ENCODE measurements around the gene ITSN2.
"Not testable (repeated sequence)": the region's sequence is repeated elsewhere in the genome, so short reads cannot be mapped to it uniquely, and the experiment has no call there.

ITSN2 gene

DNA sequence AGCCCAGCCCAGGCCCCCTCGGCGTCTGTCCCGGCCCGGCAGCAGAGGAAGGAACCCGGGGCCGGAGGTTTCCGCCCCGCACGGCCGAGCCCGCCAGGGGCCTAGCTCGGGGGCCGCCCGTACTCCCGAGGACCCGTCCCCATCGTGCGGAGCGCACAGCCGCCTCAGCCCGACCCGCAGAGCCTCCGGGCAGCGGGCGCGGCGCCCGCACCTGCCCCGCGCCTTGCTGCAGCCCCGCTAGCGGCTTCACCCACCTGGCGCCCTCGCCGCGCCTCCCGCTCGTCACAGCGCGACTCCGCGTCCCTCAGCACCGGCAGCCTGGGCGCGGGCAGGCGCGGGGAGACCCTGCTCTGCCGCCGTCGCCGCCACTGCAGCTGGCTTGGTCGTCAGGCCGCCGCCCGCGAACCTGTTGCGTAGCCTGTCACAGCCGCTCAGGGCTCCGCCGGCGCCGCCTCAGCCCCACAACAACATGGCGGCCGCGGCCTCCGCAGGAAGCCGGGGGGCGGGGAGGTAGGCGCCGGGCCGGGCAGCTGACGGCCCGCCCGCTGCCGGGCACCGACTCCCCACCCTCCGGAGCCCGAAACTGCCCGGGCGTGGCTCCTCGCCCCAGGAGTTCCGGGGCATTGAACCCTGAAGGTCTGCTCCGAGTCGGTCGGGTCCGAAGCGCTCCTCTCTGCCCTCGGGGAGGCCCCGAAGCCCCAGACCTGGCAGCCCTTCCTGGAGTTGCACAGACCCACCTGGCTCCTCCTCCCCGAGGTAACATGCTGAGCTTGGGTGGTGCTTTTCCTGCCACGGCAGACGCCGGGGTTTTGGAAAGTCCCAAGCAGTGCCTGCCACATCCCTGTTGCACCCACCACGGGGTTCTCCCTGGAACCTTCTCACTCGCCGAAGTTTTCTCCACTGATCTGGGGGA is at the start of gene ITSN2:
ITSN2 (minus strand) TSS at position 487 of the 913 bp plus-strand sequence. CDS start 32,454 bp downstream, outside the sequence.
- FAIRE-seq, result no peak
- peak; percentile 93 for DNase-seq (ENCODE audit: low spot score)

DNA sequence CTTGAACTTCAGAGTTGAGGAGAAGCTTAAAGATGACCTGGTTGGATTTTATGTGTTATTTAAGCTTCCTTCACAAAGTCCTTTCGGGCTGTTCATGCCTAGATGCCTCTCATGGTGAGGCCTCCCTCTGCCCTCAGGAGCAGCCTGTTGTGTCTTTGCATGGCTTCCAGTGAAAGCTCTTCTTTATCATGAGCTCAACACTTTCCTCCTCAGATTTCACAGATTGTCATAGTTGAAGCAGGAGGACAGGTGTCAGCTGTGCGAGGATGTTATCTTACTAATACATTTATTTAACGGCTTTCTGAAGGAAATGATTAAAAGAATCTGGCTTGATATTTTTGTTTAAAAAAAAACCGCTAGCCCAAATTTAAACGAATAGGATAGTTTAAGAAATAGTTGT is 48.8 kb upstream of the ITSN2 start:
- FAIRE-seq (no peak), DNase-seq (ENCODE audit: low spot score) (no peak)

DNA sequence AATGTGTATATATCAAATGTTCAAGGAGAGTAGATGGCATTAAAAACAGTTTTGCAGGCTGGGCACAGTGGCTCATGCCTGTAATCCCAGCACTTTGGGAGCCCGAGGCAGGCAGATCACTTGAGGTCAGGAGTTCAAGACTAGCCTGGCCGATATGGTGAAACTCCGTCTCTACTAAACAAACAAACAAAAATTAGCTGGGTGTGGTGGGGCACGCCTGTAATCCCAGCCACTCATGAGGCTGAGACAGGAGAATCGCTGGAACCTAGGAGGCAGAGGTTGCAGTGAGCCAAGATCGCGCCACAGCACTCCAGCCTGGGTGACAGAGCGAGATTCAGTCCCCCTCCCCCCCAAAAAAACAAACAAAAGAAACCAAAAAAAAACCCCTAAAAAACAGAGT is 48.4 kb upstream of the ITSN2 start:
- DNase-seq (ENCODE audit: low spot score); FAIRE-seq: not testable (repeated sequence)

DNA sequence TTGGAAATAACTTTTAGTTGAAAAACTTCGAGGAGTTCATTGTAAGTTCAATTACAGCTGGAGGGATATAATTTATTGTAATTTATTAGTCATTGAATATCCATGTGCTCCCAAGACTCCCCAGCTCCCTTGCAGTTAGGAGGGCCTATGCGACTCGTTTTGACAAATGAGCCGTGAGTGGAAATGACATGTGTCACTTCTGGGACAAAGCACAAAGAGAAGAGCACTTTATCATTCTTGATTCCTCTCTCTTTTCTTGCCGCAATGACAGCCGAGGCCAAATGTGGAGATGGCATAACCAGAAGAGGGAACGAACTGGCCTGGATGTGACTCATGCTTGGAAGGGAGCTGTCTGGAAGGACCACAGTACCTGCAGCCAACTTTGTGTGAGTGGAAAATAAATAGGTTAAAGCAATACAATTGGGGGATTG is 44.2 kb upstream of the ITSN2 start:
- FAIRE-seq, result no peak
- peak; percentile 54 for DNase-seq (ENCODE audit: low spot score)

DNA sequence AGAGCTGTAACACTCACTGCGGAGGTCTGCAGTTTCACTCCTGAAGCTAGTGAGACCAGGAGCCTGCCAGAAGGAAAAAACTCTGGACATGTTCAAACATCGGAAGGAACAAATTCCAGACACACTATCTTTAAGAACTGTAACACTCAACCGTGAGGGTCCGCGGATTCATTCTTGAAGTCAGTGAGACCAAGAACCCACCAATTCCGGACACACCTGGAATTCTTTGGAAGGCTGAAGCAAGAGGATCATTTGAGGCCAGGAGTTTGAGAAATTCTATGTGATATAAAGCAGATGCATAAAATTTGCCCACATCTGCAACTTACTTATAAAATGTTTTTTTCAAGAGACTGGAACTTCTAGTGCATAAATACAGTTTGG is 43.5 kb upstream of the ITSN2 start:
- DNase-seq (ENCODE audit: low spot score) (no peak), FAIRE-seq (no peak)

DNA sequence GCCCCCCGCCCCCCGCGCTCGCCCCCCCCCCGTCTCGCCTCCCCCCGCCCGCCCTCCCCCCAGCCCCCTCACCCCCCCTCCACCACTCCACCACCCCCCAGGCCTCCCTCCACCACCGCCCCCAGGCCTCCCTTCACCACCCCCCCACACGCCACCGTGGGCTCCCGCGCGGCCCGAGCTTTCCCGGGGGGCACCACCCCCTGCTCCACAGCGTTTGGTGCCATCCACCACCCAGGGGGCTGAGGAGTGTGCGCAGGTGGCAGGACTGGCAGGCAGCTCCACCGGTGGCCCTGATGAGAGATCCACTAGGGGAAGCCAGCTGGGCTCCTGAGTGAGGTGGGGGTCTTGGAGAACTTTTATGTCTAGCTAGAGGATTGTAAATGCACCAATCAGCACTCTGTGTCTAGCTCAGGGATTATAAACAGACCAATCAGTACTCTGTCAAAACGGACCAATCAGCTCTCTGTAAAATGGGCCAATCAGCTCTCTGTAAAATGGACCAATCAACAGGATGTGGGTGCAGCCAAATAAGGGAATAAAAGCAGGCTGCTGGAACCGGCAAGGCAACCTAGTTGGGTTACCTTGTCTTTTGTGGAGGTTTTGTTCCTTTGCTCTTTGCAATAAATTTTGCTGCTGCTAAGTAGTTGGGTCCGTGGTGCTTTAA is 43.0 kb upstream of the ITSN2 start:
- no peak for FAIRE-seq
- no peak for DNase-seq (ENCODE audit: low spot score)

DNA sequence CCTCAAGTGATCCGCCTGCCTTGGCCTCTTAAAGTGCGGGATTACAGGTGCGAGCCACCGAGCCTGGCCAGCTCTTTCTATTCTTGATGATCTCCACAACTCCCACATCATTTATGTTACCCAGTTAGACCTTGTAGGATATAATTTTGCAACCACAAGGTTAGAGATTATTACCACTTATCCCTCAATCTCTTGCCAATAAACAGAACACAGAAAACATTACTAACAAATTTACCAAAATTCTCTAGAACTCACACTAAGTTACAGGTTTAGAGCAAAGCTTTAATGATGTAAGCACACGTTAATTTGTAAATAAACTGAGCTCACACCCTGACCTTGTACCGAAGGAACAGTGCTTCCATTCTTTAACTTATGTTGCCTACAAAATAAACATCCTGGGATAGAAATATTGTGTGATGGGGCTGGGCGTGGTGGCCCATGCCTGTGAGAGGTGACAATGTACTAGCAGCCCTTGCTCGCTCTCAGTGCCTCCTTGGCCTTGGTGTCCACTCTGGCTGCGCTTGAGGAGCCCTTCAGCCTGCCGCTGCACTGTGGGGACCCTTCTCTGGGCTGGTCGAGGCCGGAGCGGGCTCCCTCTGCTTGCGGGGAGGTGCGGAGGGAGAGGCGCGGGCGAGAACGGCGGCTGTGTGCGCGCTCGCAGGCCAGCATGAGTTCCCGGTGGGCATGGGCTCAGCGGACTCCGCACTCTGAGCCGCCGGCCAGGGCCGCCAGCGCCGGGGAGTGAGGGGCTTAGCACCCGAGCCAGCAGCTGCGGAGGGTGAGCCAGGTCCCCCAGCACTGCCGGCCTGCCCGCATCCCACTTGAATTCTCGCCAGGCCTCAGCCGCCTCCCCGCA is 42.1 kb upstream of the ITSN2 start:
- no peak for FAIRE-seq
- no peak for DNase-seq (ENCODE audit: low spot score)

DNA sequence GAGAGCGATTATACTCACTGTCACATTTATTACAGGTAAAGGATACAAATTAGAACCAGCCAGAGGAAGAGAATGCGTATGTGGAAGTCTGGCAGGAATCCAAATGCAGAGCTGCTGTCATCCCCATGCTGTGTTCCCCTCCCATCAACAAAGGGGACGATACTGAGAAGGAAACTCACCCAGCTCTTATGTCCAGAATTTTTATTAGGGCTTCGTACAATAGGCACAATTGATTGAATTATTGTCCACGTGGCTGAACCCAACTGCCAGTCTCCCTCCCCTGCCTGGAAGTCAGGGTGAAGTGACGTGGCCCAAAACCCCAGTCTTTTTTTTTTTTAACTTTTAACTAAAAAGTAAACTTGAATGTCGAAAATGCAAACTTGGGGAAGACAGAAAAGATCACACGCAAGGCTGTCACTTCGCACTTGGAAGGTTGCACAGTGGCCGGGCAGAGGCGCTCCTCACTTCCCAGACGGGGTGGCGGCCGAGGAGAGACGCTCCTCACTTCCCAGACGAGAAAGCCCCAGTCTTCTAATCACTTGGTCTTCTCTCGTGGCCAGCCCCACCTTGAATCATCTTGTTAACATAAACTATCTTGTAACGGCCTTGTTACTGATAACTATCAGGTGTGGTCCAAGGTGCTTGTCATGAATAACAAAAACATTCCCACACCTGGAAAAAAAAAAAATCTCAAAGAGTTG is 40.0 kb upstream of the ITSN2 start:
- DNase-seq (ENCODE audit: low spot score), result no peak
- no peak for FAIRE-seq

DNA sequence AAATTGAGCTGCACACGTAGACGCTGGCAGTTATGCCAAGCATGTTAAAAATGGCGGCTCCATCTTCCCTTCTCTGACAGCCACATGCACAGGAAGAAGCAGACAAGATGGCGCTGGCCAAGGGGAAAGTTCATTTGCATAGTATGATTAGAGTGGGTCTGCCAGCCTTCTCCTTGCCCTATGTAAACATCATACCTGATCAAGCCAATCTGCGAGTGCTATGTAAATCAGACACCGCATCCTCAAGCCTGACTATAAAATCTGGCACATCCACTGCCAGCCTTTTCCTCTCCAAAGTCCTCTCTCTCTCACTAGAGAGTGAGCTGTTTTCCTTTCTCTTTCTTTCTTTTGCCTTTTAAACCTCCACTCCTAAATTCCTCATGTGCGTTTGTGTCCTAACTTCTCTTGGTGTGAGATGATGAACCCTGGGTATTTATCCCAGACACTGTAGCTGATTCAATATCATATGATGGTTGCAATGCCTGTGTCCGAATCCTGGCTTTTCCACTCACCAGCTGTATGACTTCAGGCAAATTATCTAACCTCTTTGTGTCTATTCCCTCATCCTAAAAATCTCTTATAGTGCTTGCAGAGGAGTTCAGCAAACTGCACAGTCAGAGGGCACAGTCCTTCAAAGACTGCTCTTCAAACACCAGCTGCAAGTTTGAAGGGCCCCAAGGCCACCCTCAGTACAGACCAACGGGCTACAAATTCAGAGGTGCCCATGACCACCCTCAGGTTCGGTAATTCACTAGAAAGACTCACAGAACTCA is 39.3 kb upstream of the ITSN2 start:
- FAIRE-seq, result no peak
- DNase-seq (ENCODE audit: low spot score), result no peak

DNA sequence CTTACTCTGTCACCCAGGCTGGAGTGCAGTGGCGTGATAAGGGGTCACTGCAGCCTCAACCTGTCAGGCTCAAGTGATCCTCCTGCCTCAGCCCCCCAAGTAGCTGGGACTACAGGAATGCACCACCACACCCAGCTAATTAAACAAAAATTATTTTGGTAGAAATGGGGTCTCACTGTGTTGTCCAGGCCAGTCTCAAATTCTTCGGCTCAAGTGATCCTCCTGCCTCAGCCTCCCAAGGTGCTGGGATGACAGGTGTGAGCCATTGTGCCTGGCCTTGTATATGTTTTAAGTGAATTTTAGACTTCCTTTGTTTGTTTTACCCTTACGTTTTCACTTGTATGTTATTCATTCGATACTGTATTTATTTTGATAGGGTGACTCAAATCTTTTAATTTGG is 34.7 kb upstream of the ITSN2 start:
- no peak for FAIRE-seq
- DNase-seq (ENCODE audit: low spot score), result no peak

DNA sequence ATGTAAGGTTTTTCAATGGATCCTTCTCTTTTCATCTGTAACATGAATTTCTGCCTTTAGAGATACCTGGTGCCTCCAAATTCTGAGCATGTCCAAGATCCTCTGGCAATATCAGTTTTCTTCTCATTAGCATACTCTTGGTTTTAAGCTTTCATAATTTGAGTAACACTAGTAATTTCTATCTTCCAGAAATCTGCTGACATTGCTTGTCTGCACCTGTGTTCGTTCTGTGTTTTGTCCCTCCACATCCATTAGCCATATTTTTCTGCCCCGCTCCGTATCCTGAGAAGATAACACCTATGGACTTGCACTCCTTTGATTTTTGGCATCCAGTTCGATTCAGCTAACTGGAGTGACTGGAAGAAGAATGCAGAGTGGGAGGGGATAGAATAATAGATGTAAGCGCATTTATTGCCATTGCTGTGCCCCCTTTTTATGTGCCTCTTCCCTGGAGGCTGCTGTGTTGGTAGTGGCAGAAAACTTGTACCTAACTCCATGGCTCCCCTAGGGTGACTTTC is 32.3 kb upstream of the ITSN2 start:
- no peak for DNase-seq (ENCODE audit: low spot score)
- FAIRE-seq, result no peak

DNA sequence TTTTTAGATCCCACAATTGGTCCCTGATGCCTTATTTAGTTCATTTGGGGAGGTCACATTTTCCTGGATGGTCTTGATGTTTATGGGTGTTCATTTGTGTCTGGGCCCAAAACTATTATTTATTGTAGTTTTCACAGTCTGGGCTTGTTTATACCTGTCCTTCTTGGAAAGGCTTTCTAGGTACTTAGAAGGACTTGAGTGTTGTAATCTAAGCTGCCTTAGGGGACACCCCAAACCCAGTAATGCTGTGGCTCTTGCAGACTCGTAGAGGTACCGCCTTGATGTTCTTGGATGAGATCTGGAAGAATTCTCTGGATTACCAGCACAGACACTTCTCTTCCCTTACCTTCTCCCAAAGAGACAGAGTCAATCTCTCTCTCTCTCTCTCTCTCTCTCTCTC is 25.0 kb upstream of the ITSN2 start:
- no peak for FAIRE-seq

DNA sequence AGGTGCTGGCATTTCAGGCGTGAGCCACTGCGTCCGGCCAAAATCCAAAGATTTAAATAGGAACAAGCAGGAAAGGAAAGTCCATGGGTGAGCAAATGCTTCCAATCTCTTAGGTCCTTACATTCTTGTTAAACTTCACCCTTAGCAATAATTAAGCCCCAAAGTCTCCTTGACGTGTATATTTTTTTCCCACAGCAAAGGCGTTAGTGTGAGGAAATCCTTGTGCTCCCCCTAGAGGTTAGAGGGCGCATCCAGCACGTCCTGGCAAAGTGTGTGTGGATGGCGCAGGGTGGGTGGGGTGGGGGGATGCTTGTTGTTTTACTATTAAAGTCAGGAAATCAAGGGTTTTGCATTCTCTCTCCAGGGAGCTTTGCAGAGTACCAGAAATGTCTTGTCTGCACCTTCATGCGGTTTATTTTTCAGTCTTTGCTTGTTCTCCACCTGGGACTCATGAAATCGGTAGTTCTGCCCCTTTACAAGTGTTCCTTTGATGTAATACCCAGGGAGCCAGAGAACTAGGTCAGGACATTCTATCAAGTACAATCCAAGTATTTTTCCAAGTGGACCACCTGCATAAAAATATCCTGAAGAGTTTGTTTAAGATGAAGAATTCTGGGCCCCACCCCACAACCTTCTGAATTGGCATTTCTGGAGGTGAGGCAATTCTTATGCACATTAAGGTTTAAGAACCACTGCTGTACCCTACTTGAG is 22.2 kb upstream of the ITSN2 start:
- DNase-seq (ENCODE audit: low spot score) (peak; percentile 55), FAIRE-seq (no peak)

More for the DNA sequence above, 25.0 kb upstream of the ITSN2 start:
- no peak for DNase-seq (ENCODE audit: low spot score)

DNA sequence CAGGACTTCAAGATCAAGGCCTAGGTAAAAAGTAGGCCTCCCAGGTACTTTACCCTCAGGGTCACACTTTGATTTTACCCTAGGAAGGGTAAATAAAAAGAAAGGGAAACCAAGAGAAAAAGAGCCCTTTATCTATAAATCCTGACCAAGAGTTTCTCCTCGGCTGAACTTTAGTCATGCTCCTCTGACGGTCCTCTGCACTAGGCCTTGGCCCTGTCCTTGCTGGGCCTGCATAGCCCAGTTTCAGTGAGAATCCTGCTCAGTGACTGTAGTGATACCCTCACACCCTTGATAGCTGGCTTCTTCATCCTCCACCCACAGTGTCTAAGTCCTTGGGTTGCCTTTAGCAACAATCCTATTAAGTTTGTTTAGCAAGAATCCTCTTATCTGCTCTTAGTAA is 20.5 kb upstream of the ITSN2 start:
- DNase-seq (ENCODE audit: low spot score), result no peak
- FAIRE-seq, result no peak

DNA sequence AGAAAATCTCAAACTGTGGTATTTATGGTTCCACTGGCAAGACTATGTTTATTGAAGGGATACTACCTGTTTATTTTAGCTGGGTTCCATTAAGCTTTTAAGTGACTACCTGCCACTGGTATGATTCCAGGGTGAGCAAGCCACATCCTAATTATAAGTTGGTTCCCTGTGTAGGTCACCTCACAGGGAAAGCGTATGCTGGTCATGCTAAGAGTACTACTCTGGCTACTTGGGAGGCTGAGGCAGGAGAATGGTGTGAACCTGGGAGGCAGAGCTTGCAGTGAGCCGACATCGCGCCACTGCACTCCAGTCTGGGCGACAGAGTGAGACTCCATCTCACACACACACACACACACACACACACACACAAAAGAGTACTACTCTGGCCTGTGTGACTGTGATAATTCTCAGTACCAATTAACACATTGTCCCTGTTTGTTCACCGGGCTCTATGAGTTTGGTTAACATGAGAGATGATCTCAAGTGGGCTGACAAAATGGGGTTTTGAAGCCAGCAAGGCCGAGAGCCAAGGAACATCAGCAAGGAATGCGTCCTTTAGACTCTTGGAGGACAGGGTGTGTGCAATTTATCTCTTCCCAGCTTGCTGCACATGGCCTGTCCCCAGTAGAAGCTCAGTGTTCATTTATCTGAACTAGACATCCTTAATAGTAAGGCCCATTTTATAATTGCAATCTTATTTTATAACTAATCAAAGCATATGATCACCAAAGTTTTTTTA is 15.2 kb upstream of the ITSN2 start:
- no peak for DNase-seq (ENCODE audit: low spot score)
- no peak for FAIRE-seq

DNA sequence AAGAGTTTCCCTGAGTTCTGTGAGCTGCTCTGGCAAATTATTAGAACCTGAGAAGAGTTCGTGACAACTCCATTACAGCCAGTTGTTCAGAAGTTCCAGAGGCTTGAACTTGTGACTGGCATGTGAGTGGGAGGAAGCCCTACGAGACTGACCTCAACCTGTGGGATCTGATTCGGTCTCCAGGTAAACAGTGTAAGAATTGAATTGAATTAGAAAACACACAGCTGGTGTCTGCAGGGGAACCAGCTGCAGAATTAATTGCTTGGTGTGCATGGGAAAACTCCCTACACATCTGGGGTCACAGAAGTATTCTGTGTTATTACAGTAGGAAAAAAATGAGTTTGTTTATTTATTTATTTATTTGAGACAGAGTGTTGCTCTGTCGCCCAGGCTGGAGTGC is 14.0 kb upstream of the ITSN2 start:
- DNase-seq (ENCODE audit: low spot score) (no peak), FAIRE-seq (no peak)

DNA sequence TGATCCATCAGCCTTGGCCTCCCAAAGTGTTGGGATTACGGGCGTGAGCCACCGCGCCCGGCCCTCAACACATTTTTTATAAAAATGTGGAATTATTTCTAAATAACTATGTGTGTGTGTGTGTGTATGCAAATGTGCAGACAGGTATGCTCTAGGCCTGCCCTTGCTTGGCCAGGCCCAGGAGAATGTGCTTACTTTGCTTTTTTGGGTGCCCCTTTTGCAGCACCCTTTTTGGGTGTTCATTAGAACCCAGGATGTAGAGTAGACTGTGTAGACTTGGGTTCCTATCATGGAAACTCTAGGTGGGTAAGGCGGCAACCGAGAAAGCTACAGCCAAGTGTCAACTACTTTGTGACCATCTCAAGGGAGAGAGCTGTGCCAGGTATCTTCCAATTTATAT is 11.7 kb upstream of the ITSN2 start:
- no peak for DNase-seq (ENCODE audit: low spot score)
- no peak for FAIRE-seq

DNA sequence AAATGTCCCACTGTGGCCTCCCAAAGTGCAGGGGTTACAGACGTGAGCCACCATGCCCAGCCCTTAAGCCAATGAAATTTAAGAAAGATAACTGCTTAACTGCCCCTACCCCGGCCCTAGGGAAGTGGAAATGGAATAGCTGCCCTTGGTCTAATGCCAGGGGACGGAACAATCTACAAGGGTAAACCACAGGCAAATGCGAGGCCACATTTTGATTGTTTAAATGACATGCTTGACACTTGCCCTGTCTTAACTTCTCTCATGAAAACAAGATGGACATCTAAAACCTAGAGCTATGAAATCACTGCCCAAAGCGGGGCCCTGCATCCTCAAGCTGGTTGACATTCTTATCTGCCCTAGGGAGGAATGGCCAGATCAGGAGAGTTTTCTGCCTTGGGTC is 5.5 kb upstream of the ITSN2 start:
- FAIRE-seq, result no peak

DNA sequence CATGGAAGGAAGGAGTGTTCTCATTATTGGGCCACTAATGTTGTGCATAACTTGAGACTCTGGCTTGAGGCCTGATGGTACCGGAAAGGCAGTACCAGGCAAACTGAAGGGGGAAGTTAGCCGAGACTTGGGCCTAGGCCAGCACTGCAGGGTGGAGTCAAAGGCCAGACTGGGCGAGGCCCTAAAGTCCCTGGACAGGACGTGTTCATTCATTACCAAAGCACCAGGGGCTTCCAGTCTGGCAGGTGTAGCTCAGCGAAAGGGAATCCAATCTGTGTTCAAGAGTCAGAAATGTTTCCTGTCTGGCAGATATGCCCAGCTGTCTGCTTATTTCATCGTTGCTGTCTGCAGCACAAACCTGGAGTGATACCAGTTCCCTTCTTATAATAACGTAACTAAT is 4.7 kb upstream of the ITSN2 start:
- no peak for DNase-seq (ENCODE audit: low spot score)
- no peak for FAIRE-seq

More for the DNA sequence above, 5.5 kb upstream of the ITSN2 start:
- no peak for DNase-seq (ENCODE audit: low spot score)

All from urothelium cell line (cell line).